GM23248 (cell line): Measurements from ENCODE around the gene PLOD1. TPM values are rescaled to one million over a fixed set of nuclear protein-coding genes. Genes with fewer than 3 reads are reported as not detected.
"Not testable (repeated sequence)": the region's sequence is repeated elsewhere in the genome, so short reads cannot be mapped to it uniquely, and the experiment has no call there.

Experiments used
- DNase-seq: peaks from one replicate; pipeline ENCODE4 v3.0.0-alpha.2; 2015
- H2AFZ ChIP-seq: fragments of 200-600 bp; sonication (generic); 2 replicates; pipeline ENCODE4 v1.6.1; 2016; ENCODE audit warnings: antibody characterized with exemption
- H3F3A ChIP-seq: fragments of 200-600 bp; sonication (generic); 2 replicates; pipeline ENCODE4 v1.6.1; 2016; ENCODE audit warnings: mild to moderate bottlenecking, antibody characterized with exemption, mixed run types; ENCODE audit not compliant: insufficient read depth
- H3K27ac ChIP-seq: fragments of 200-600 bp; sonication (generic); 2 replicates; pipeline ENCODE4 v1.5.1; 2016; ENCODE audit warnings: mild to moderate bottlenecking
- H3K27me3 ChIP-seq: fragments of 200-600 bp; sonication (generic); replicated peaks from 2 replicates; pipeline ENCODE4 v1.6.1; 2016; ENCODE audit warnings: mild to moderate bottlenecking; ENCODE audit not compliant: insufficient read depth
- H3K36me3 ChIP-seq: fragments of 200-600 bp; sonication (generic); 2 replicates; pipeline ENCODE4 v1.6.1; 2016; ENCODE audit warnings: low read depth, mild to moderate bottlenecking
- H3K4me1 ChIP-seq: fragments of 200-600 bp; sonication (generic); 2 replicates; pipeline ENCODE4 v1.6.1; 2016; ENCODE audit warnings: mild to moderate bottlenecking; ENCODE audit not compliant: insufficient read depth
- H3K4me2 ChIP-seq: fragments of 200-600 bp; sonication (generic); one replicate; pipeline ENCODE4 v1.6.1; 2016; ENCODE audit warnings: mild to moderate bottlenecking; ENCODE audit not compliant: unreplicated experiment
- H3K4me3 ChIP-seq: fragments of 200-600 bp; sonication (generic); 2 replicates; pipeline ENCODE4 v1.5.1; 2016; ENCODE audit warnings: mild to moderate bottlenecking
- H3K79me2 ChIP-seq: fragments of 200-600 bp; sonication (generic); 2 replicates; pipeline ENCODE4 v1.6.1; 2016; ENCODE audit warnings: mild to moderate bottlenecking; ENCODE audit not compliant: insufficient read depth
- H3K9ac ChIP-seq: fragments of 200-600 bp; sonication (generic); 2 replicates; pipeline ENCODE4 v1.6.1; 2016; ENCODE audit warnings: mild to moderate bottlenecking
- H3K9me2 ChIP-seq: fragments of 200-600 bp; sonication (generic); 2 replicates; pipeline ENCODE4 v1.6.1; 2016; ENCODE audit warnings: mixed run types, mild to moderate bottlenecking, moderate library complexity; ENCODE audit not compliant: insufficient read depth
- H3K9me3 ChIP-seq: fragments of 200-600 bp; sonication (generic); one replicate; pipeline ENCODE4 v1.6.1; 2017; ENCODE audit warnings: low read depth
- H4K20me1 ChIP-seq: fragments of 200-600 bp; sonication (generic); 2 replicates; pipeline ENCODE4 v1.6.0; 2016; ENCODE audit not compliant: insufficient read depth
- EZH2 ChIP-seq: fragments of 200-600 bp; sonication (generic); IDR thresholded peaks from 2 replicates; pipeline ENCODE4 v1.6.1; 2018; ENCODE audit warnings: antibody characterized with exemption, mild to moderate bottlenecking; ENCODE audit not compliant: insufficient read depth, poor library complexity, severe bottlenecking
- EZH2phosphoT487 ChIP-seq: fragments of 200-600 bp; sonication (generic); IDR thresholded peaks from 2 replicates; pipeline ENCODE4 v1.6.1; 2018; ENCODE audit warnings: antibody characterized with exemption, moderate library complexity, mild to moderate bottlenecking, low read depth; ENCODE audit not compliant: insufficient read depth
- WGBS, 2 experiments: methylation state at CpG; one replicate each; pipeline ENCODE4 v1.1.6; 2015 to 2017; ENCODE audit warnings: low lambda C conversion rate in 2 of 2, low coverage in 1 of 2; ENCODE audit errors: missing lambda C conversion rate in 2 of 2; 5-methylcytosine and 5-hydroxymethylcytosine counted together
- in situ Hi-C: fragments of 300-500 bp; cut with MboI; formaldehyde crosslinking; loops from 2 replicates; pipeline ENCODE4 v1.15.0; 2020
- polyA plus RNA-seq: library from polyadenylated mRNA; unstranded; fragments of >200 nt; fragmentation: Nextera tagmentation; extraction: Ambion mirVana; gene quantifications from 2 replicates; pipeline ENCODE4 v1.2.1, GENCODE V29; 2016
- total RNA-seq: library from RNA; depleted of rRNA; stranded (reverse); fragments of >200 nt; shearing (Covaris generic); gene quantifications from 2 replicates; pipeline ENCODE4 v1.2.3, GENCODE V29; 2014

Gene PLOD1
- total and polyA plus RNA-seq, 2 experiments from 2014 or later: 443 to 633 TPM

DNA sequence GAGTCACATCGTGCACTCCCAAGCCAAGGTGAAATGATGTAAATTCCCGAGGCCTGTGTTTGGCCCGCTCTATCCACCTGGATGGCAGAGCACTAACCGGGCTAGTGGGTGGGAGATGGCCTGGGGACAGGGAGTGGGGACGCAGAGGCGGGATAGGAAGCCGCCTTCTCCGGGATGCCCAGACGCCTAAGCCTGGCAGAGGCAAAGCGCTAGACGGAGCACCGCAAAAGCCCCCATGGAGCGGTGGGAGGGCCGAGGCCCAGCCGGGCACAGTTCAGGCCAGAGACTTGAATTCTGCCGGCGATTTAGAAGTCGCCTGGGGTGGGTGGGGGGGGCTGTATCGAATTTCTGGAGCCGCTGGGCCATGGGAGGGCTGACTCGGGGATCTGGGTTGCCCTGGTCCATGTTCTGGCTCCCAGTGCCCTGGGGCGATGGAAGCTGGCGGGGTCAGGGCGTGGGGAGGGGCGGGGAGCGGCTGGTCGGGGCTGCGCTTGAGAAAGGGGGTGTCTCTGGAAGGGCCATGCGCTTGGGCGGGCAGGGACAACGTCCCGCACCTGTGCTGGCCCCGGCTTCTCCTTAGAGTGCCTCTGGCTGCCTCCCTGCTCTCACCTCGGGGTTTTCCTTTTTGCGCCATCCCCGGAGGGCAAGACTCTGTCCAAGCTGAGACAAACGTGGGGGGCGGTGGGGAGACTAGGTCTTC lies 36.3 kb upstream of the PLOD1 start:
- Histone ChIP-seq H3F3A (no peaks in the 10 kb centered on the region), H2AFZ (no peak overlapping the region), H3K9me2 (no peaks in the 10 kb centered on the region), H3K4me1 (peaks cover 4% of the 10 kb centered on the region; the same call in 1 of the 2 replicates), H3K9me3 (no peaks in the 10 kb centered on the region), H3K4me2 (no peak overlapping the region), H3K36me3 (no peaks in the 10 kb centered on the region), H3K27me3 (peaks cover 38% of the 10 kb centered on the region), H3K9ac (no peak overlapping the region), H3K79me2 (no peaks in the 10 kb centered on the region), H4K20me1 (no peaks in the 10 kb centered on the region), H3K4me3 (no peak overlapping the region), H3K27ac (no peak overlapping the region)
- in situ Hi-C loops: no loop called here
- no peak for DNase-seq
- WGBS, 2 experiments: 9 to 13% methylated on average over 26 to 36 of the region's 38 CpGs
- TF ChIP-seq EZH2 (no peak), EZH2phosphoT487 (no peak)

DNA sequence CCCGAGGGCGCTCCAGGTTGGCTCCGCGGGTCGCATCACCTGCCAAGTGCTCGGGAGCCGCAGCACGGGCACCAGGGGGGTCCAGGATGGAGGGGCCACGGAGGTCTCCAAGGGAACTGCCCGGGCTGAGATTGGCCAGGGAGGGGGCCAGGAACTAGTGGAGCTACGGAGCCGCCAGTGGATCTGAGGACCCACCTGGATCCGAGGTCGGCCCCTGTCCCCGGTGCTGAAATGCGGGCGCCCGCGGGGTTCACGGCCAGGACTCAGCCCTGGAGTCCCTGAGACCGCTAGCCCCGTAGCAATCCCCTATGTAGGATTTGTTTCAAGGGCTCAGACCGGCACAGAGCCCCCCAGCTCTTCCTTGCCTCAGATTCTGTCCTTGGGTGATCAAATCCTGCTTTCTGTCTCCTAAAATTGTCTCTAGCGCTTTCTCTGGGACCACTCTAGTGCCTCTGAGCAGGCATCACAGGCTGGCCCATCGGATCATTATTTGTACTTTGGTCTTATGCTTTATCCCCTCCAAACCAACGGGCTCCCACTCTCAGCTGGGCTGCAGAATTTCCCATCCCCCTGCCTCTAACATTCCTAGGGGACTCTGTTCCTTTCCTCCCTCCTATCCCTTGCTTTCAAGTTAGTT lies 35.6 kb upstream of the PLOD1 start:
- in situ Hi-C loops: no loop called here
- Histone ChIP-seq H3K4me3 (no peak overlapping the region), H2AFZ (no peak overlapping the region), H3F3A (no peaks in the 10 kb centered on the region), H3K9me2 (no peaks in the 10 kb centered on the region), H3K4me1 (peaks cover 4% of the 10 kb centered on the region; the same call in 1 of the 2 replicates), H3K4me2 (no peak overlapping the region), H3K9me3 (no peaks in the 10 kb centered on the region), H3K27me3 (peaks cover 37% of the 10 kb centered on the region), H3K27ac (no peak overlapping the region), H4K20me1 (no peaks in the 10 kb centered on the region), H3K36me3 (no peaks in the 10 kb centered on the region), H3K9ac (no peak overlapping the region), H3K79me2 (no peaks in the 10 kb centered on the region)
- TF ChIP-seq EZH2: no peak
- no peak for TF ChIP-seq EZH2phosphoT487
- peak; percentile 30 for DNase-seq
- WGBS, 2 experiments: 15 to 18% methylated on average over 26 of the region's 26 CpGs

DNA sequence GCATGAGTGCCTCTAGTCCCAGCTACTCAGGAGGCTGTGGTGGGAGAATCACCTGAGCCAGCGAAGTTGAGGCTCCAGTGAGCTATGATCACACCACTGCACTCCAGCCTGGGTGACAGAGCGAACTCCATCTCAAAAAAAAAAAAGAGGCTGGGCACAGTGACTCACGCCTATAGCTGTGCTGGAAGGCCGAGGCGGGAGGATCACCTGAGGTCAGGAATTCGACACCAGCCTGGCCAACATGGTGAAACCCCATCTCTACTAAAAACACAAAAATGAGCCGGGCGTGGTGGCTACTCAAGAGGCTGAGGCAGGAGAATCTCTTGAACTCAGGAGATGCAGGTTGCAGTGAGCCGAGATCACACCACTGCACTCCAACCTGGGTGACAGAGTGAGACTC lies 33.1 kb upstream of the PLOD1 start:
- H3K4me3 ChIP-seq, H3K36me3 ChIP-seq, H4K20me1 ChIP-seq, DNase-seq, H3K4me1 ChIP-seq, H3K79me2 ChIP-seq, H3K9me2 ChIP-seq, H3F3A ChIP-seq, in situ Hi-C loops, H3K9me3 ChIP-seq, H3K9ac ChIP-seq, H3K27ac ChIP-seq, H3K4me2 ChIP-seq, H2AFZ ChIP-seq: not testable (repeated sequence)
- 60 to 61% methylated on average over 9 of the region's 9 CpGs for WGBS, 2 experiments
- H3K27me3 ChIP-seq: peaks cover 37% of the 10 kb centered on the region

DNA sequence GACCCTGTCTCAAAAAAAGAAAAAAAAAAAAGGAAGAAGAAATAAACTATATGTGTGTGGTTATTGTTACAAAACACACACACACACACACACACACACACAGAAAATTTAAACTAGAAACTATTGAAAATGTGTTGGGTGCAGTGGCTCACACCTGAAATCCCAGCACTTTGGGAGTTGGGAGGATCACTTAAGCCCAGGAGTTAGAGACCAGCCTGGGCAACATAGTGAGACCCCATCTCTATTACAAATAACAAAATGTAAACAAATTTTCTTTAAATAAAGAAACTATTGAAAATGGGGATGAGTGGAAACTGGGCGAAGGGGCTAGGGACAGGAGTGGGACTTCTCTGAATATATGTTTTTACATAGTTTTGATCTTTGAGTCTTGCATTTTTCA lies 31.3 kb upstream of the PLOD1 start:
- WGBS, 2 experiments: 69 to 76% methylated on average over 1 of the region's 1 CpG
- peaks cover 27% of the 10 kb centered on the region for H3K27me3 ChIP-seq
- H3K9ac ChIP-seq: no peak overlapping the region
- H3K9me3 ChIP-seq: no peaks in the 10 kb centered on the region
- no peaks in the 10 kb centered on the region for H4K20me1 ChIP-seq
- no peaks in the 10 kb centered on the region for H3K9me2 ChIP-seq
- no peak overlapping the region for H3K27ac ChIP-seq
- H3K4me3 ChIP-seq: no peak overlapping the region
- H3K36me3 ChIP-seq: no peaks in the 10 kb centered on the region
- in situ Hi-C loops: no loop called here
- DNase-seq: no peak
- H2AFZ ChIP-seq: no peak overlapping the region
- H3K79me2 ChIP-seq: no peaks in the 10 kb centered on the region
- H3K4me2 ChIP-seq: no peak overlapping the region
- TF ChIP-seq EZH2phosphoT487: no peak
- no peak for TF ChIP-seq EZH2
- no peaks in the 10 kb centered on the region for H3K4me1 ChIP-seq
- H3F3A ChIP-seq: no peaks in the 10 kb centered on the region

DNA sequence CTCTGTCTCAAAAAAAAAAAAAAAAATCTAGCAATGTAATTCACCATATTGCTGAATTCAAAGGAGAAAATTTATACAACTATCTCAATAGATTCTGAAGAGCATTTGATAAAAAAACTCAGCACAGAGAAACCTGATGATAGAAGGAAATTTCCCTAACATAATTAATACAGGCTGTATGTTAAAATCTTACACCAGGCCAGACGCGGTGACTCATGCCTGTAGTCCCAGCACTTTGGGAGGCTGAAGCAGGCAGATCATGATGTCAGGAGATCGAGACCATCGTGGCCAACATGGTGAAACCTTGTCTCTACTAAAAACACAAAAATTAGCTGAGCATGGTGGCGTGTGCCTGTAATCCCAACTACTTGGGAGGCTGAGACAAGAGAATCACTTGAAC lies 30.4 kb upstream of the PLOD1 start:
- peak; percentile 63 for DNase-seq
- H3K9me3 ChIP-seq, H3K27ac ChIP-seq, H3K9ac ChIP-seq, H3F3A ChIP-seq, H3K79me2 ChIP-seq, H3K36me3 ChIP-seq, in situ Hi-C loops, H4K20me1 ChIP-seq, H3K4me2 ChIP-seq, H3K4me1 ChIP-seq, H3K4me3 ChIP-seq, H3K9me2 ChIP-seq, H2AFZ ChIP-seq: not testable (repeated sequence)
- H3K27me3 ChIP-seq: peaks cover 20% of the 10 kb centered on the region
- 7 to 11% methylated on average over 5 of the region's 5 CpGs for WGBS, 2 experiments
